HG03135 (cell line): Measurements from ENCODE around the gene TTC3.
A peak's percentile ranks its signal among the peaks of the same experiment; 100 is the strongest.
"Not testable (repeated sequence)": the region's sequence is repeated elsewhere in the genome, so short reads cannot be mapped to it uniquely, and the experiment has no call there.

Source experiments
- ATAC-seq: cut with Tn5 transposase; IDR thresholded peaks from one replicate; pipeline ENCODE4 v1.9.1; 2021; ENCODE audit warnings: mild to moderate bottlenecking, moderate library complexity; ENCODE audit not compliant: unreplicated experiment

Gene TTC3

GRCh38 chr21:37219761-37220432, 146.8 kb downstream of the TTC3 start:
- ATAC-seq: no peak

GRCh38 chr21:37220433-37220980, 147.5 kb downstream of the TTC3 start:
- ATAC-seq: peak; percentile 44

- ATAC-seq: peak; percentile 78
These were observed 148.1 kb downstream of the TTC3 start for GRCh38 chr21:37220981-37221664.

- not testable (repeated sequence) for ATAC-seq
These were observed 149.2 kb downstream of the TTC3 start for GRCh38 chr21:37222248-37222647.

- no peak for ATAC-seq
These were observed 150.8 kb downstream of the TTC3 start for GRCh38 chr21:37223804-37224345.

- ATAC-seq: no peak
These were observed 152.1 kb downstream of the TTC3 start for GRCh38 chr21:37224861-37225839.

- ATAC-seq: no peak
These were observed 153.2 kb downstream of the TTC3 start for GRCh38 chr21:37226041-37226920.

GRCh38 chr21:37227071-37228002, 154.3 kb downstream of the TTC3 start:
- no peak for ATAC-seq

- ATAC-seq: no peak
These were observed 154.9 kb downstream of the TTC3 start for GRCh38 chr21:37228003-37228400.

- no peak for ATAC-seq
These were observed 157.7 kb downstream of the TTC3 start for GRCh38 chr21:37230632-37231248.

- ATAC-seq: no peak
These were observed 158.2 kb downstream of the TTC3 start for GRCh38 chr21:37231249-37231645.

GRCh38 chr21:37231671-37232070, 158.6 kb downstream of the TTC3 start:
- no peak for ATAC-seq

- no peak for ATAC-seq
These were observed 159.4 kb downstream of the TTC3 start for GRCh38 chr21:37232274-37233018.

GRCh38 chr21:37233551-37234146, 160.6 kb downstream of the TTC3 start:
- ATAC-seq: no peak

- no peak for ATAC-seq
These were observed 164.3 kb downstream of the TTC3 start for GRCh38 chr21:37237346-37237745.

- no peak for ATAC-seq
These were observed 164.7 kb downstream of the TTC3 start for GRCh38 chr21:37237764-37238163.

GRCh38 chr21:37240978-37241377, 167.9 kb downstream of the TTC3 start:
- no peak for ATAC-seq
